Measurements from ENCODE around the gene SPATA21.

The SPATA21 gene

DNA sequence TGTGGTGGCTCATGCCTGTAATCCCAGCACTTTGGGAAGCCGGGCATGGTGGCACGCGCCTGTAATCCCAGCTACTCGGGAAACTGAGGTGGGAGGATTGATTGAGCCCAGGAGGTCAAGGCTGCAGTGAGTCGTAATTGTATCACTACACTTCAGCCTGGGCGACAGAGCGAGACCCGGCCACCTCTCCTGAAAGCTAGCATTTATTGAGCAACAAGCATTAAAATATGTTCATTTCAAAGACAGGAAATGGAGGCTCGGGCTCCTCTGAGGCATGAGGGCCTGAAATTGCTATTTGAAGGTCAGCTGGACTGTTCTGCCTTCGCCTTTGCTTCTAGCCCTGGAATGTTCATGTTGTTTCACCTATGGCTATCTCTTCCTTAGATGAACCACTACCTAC, 34.5 kb downstream of the SPATA21 start:
- no peaks in the 10 kb centered on the region for H3K27me3 Mint-ChIP-seq
- no peak overlapping the region for H3K27ac Mint-ChIP-seq (ENCODE audit: low read depth)
- DNase-seq (ENCODE audit: low spot score in 2 of 2) (no peak), ATAC-seq (replicated peaks; ENCODE audit: extremely low read depth, poor library complexity, severe bottlenecking) (no peak)
- H3K36me3 Mint-ChIP-seq (ENCODE audit: insufficient read depth) = peaks cover 21% of the 10 kb centered on the region
- H3K4me1 Mint-ChIP-seq = no peaks in the 10 kb centered on the region
- no peak overlapping the region for H3K4me3 Mint-ChIP-seq
- H3K9me3 Mint-ChIP-seq = no peaks in the 10 kb centered on the region

DNA sequence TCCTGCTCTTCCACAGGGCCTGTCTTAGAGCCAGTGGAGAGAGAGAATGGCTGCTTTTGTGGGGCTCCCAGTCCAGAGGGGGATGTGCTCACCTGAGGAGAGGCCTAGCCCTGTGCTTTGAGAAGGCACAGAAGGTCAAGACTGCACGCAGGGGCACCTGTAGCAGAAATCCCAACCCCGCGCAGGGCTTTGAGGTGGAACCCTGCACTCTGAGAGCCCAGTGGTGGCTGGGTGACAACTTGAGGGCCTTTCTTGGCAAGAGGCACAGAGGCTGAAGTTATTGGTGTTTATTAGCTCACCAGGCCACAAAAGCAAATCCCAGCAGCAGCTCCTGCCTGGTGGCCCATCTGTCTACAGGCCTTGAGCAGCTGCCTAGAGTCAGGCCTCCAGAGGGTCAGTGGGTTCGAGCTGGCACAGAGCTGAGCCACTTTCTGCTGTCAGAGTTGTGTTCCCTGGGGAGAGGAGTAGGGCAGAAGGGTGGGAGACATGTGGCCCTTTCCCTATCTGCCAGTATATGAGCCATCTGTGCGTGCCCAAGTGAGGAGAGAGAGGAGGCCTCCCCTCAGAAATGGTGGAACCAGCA, 38.8 kb downstream of the SPATA21 start:
- no peaks in the 10 kb centered on the region for H3K27me3 Mint-ChIP-seq
- peaks cover 47% of the 10 kb centered on the region for H3K36me3 Mint-ChIP-seq (ENCODE audit: insufficient read depth)
- DNase-seq (ENCODE audit: low spot score in 2 of 2) (no peak), ATAC-seq (replicated peaks; ENCODE audit: extremely low read depth, poor library complexity, severe bottlenecking) (no peak)
- peak overlapping the region; percentile 19 for H3K27ac Mint-ChIP-seq (ENCODE audit: low read depth)
- H3K9me3 Mint-ChIP-seq = no peaks in the 10 kb centered on the region
- H3K4me1 Mint-ChIP-seq = no peaks in the 10 kb centered on the region
- no peak overlapping the region for H3K4me3 Mint-ChIP-seq

DNA sequence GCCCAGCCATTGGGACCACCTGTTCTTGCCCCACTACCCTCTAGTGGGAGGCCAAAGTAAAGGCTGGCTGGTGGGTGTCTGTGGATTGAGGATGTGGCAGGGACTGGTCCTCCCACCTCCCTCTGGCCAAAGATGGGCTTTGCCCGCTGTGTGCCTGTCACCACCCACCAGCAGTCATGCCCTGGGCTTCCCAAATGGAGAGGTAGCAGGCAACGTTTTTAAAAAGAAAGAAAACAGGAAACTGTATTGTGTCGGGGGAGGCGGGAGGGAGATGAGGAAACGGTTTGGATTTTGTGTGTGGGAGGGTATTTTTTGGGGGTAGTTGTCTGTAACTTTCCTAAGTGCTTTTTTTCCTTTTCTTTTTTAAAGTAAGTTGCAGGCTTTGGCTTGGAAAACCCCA, 40.1 kb downstream of the SPATA21 start:
- Mint-ChIP-seq H3K9me3 (no peaks in the 10 kb centered on the region), H3K4me3 (no peak overlapping the region), H3K27me3 (no peaks in the 10 kb centered on the region), H3K36me3 (ENCODE audit: insufficient read depth) (peaks cover 50% of the 10 kb centered on the region), H3K4me1 (peaks cover 9% of the 10 kb centered on the region), H3K27ac (ENCODE audit: low read depth) (no peak overlapping the region)
- no peak for ATAC-seq (replicated peaks; ENCODE audit: extremely low read depth, poor library complexity, severe bottlenecking)
- no peak for DNase-seq (ENCODE audit: low spot score in 2 of 2)

DNA sequence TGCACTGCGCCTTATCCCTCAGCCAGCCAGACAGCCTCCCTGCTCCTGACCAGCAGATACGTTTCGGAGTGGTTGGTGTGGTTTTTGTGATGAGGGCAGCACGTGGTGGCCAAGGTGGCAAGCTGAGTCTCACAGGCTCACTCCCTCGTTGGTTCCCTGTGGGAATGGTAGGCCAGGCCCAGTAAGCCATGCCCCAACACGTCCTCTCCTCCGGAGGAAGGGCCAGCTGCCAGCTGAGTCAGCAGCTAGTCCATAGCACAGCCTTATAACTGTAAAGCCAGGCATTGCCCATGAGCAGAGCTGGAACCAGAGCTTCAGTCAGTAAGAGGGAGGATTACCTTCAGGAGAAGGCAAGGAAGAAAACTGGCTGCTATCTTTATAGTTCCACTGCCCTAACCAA, 40.6 kb downstream of the SPATA21 start:
- no peak for DNase-seq (ENCODE audit: low spot score in 2 of 2)

DNA sequence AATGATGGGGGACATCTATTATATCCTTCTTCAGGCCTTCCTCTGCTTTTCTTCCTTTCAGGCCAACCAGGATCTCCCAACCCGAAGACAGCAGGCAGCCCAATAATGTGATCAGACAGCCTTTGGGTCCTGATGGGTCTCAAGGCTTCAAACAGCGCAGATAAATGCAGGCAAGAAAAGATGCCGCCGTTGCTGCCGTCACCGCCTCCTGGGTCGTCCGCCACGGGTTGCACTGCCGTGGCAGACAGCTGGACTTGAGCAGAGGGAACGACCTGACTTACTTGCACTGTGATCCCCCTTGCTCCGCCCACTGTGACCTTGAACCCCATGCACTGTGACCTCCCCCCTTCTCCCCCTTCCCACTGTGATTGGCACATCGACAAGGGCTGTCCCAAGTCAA, 42.2 kb downstream of the SPATA21 start:
- Mint-ChIP-seq H3K4me1 (peaks cover 31% of the 10 kb centered on the region), H3K36me3 (ENCODE audit: insufficient read depth) (peaks cover 52% of the 10 kb centered on the region), H3K9me3 (no peaks in the 10 kb centered on the region), H3K27ac (ENCODE audit: low read depth) (peak overlapping the region; percentile 22), H3K4me3 (no peak overlapping the region), H3K27me3 (no peaks in the 10 kb centered on the region)
- DNase-seq (ENCODE audit: low spot score in 2 of 2) (no peak), ATAC-seq (replicated peaks; ENCODE audit: extremely low read depth, poor library complexity, severe bottlenecking) (no peak)

More for the DNA sequence above, 40.6 kb downstream of the SPATA21 start:
- Mint-ChIP-seq H3K27me3 (no peaks in the 10 kb centered on the region), H3K36me3 (ENCODE audit: insufficient read depth) (peaks cover 52% of the 10 kb centered on the region), H3K4me1 (peaks cover 15% of the 10 kb centered on the region), H3K27ac (ENCODE audit: low read depth) (no peak overlapping the region), H3K4me3 (no peak overlapping the region), H3K9me3 (no peaks in the 10 kb centered on the region)
- no peak for ATAC-seq (replicated peaks; ENCODE audit: extremely low read depth, poor library complexity, severe bottlenecking)

DNA sequence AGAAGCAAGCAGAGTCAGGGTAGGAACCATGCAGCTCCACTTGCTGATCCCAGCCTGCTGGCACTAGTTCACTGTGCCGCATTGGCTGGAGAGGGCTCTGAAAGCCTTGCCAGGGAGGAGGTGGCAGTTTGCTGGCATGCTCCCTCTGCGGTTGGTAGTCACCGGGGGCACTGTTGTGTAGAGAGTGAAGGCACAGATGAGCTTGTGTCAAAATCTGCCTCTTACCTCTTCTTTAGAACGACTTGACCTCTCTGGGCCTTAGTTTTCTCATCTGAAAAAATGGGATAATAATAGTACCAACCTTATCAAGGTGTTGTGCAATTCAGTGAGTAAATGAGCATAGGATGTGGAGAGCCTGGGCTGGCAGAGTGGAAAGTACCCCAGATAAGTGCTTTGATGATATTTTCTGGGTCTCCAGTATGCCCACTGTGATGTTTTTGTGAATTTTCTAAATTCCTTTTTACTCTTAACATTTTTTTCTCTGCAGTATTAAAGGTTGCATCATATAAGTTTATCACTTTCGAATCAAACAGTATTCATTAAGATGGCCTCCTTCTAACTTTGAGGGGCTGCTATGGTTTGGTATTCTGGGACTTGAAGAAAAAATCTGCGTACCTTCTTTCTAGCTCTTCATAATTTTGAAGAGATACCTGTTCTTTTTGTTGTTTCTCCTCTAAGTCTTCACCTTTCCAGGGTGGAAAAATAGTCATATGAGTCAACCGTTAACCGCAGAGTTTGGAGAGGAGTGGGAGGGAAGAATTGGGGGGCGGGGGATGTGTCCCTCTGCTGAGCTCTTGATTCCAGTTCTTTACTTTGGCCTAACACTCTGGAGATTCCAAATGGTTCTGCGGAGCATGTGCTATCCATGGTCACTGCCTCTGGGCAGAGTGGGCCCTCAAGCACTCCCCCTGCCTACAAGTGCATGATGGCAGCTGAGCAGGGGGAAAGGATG, 43.4 kb downstream of the SPATA21 start:
- ATAC-seq (replicated peaks; ENCODE audit: extremely low read depth, poor library complexity, severe bottlenecking) (no peak), DNase-seq (ENCODE audit: low spot score in 2 of 2) (no peak)
- Mint-ChIP-seq H3K36me3 (ENCODE audit: insufficient read depth) (peaks cover 45% of the 10 kb centered on the region), H3K27me3 (no peaks in the 10 kb centered on the region), H3K27ac (ENCODE audit: low read depth) (no peak overlapping the region), H3K4me1 (peaks cover 35% of the 10 kb centered on the region), H3K4me3 (no peak overlapping the region), H3K9me3 (no peaks in the 10 kb centered on the region)

DNA sequence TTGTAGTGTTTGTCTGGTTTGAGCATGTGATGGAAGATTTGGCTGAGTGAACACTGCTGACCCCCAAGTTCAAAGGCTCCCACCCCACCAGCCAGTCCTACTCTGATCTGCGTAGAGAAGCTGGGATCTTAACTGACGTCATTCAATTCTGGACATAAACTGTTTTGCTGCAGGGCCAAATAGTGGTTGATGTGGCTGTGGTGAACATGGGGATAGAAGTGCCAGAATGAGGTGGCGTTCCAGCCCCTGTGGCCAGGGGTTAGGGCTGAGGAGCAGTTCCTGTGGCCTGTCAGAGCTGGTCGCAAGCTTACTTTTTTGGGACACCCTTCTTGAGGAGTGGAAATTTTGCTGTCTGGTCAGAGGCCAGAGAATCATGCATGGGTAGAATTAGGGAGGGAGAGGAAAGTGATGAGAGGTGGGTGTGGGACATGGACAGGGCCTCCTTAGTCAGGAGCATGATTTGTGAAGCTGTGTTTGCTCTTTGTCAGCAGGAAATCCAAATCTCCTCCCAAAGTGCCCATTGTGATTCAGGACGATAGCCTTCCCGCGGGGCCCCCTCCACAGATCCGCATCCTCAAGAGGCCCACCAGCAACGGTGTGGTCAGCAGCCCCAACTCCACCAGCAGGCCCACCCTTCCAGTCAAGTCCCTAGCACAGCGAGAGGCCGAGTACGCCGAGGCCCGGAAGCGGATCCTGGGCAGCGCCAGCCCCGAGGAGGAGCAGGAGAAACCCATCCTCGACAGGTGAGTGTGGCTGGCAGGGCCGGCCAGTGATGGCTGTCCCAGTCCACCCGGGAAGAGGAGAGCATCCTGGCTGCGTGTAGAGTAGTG, 44.3 kb downstream of the SPATA21 start:
- peaks cover 35% of the 10 kb centered on the region for H3K4me1 Mint-ChIP-seq

DNA sequence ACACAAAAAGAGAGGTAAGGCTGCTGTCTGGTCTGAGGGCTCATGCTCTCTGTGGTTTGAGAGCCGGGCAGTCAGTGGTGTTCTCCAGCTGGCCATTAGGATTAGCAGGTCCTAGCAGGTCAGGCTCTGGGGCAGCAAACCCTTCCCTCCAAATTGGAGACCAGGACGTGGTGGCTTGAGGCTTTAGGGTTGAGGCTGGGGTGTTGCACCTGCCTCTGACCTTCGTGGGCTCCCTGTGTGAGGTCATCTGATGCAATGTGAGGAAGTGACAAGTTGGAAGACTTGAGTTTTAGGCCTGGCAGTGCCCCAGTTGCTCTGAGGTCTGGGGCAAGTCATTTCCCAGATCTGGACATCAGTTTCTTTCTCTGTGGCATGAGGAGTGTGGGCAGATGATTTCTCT, 45.8 kb downstream of the SPATA21 start:
- Mint-ChIP-seq H3K4me1 (peaks cover 47% of the 10 kb centered on the region), H3K27me3 (no peaks in the 10 kb centered on the region), H3K4me3 (no peak overlapping the region), H3K27ac (ENCODE audit: low read depth) (peak overlapping the region; percentile 72), H3K36me3 (ENCODE audit: insufficient read depth) (peaks cover 34% of the 10 kb centered on the region), H3K9me3 (no peaks in the 10 kb centered on the region)
- no peak for DNase-seq (ENCODE audit: low spot score in 2 of 2)
- no peak for ATAC-seq (replicated peaks; ENCODE audit: extremely low read depth, poor library complexity, severe bottlenecking)

More for the DNA sequence above, 44.3 kb downstream of the SPATA21 start:
- no peaks in the 10 kb centered on the region for H3K9me3 Mint-ChIP-seq
- ATAC-seq (replicated peaks; ENCODE audit: extremely low read depth, poor library complexity, severe bottlenecking) (no peak), DNase-seq (ENCODE audit: low spot score in 2 of 2) (no peak)
- peak overlapping the region; percentile 72 for H3K27ac Mint-ChIP-seq (ENCODE audit: low read depth)
- peaks cover 40% of the 10 kb centered on the region for H3K36me3 Mint-ChIP-seq (ENCODE audit: insufficient read depth)
- H3K4me3 Mint-ChIP-seq = no peak overlapping the region
- no peaks in the 10 kb centered on the region for H3K27me3 Mint-ChIP-seq

DNA sequence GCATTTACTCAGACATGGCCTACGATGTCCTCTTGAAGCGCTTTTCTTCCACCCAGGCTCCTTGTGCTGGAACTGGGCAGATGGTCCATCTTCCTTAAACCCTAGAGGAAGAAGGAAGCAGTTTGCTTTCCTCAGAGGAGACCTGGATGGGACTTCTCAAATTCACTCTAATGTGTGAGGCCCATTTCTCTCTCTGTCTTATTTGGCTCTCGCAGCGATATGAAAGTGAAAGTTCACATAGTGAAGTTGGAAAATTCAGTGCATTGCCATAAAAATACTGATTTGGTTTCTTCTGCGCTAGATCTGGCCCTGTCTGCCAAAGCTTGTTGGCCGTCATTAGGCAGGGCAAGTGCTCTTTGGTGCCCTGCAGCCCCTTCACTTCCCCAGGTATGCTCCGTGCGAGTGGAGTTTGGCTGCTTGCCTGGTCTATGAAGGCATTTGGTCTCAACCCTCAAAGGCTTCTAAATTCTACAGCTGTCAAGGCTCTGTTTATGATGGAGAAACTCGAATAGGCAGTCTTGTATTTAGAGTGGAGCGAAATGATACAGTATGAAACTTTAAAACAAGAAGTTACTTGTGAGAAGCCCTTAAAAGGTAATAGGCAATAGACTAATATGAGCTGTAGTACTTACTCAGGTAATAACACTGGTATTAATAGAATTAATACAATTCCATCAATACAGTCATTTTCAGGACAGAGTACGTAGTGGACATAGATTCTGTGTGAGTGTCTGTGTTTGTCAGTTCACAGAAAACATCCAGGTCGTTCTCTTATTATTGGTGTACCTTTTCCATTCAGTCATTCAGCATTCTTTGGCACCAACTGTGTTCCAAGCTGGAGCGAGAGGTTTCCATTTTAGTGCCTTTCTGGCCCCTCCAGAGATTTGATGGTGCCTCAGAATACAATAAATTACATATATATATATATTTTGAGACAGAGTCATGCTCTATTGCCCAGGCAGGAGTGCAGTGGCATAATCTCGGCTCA, 49.7 kb downstream of the SPATA21 start:
- DNase-seq (ENCODE audit: low spot score in 2 of 2) = no peak
- peak overlapping the region; percentile 77 for H3K27ac Mint-ChIP-seq (ENCODE audit: low read depth)

DNA sequence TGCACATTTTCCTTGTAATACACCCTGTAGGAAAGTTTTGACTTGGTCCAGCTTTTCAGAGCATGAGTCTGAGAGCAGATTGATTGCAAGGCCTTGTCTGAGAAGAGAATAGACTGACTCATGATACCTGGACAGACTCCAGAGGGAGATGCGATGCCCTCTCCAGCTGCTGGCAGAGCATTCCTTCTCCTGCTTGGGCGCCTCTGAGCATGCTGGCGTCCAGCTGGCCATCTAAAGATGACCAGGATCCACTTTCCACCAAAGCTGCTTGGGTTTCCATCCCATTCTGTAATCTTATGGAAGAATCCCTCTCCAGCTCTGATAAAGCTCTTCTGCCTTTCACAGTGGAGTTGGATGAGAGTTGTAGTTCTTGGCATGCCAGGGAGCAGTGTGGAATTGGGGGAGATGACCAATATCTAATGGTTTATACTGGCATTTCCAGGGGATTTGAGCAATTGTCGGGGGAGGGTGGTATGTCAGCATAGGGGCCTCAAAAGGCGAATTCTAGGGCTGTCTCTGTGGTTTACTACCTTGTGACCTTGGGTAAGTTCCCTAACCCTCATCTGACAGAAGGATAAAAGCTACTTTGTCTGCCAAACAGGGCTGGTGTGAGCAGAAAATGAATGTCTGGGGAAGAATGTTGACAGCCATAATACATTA, 50.6 kb downstream of the SPATA21 start:
- DNase-seq (ENCODE audit: low spot score in 2 of 2) (no peak), ATAC-seq (replicated peaks; ENCODE audit: extremely low read depth, poor library complexity, severe bottlenecking) (peak; percentile 69)
- H3K36me3 Mint-ChIP-seq (ENCODE audit: insufficient read depth) = peaks cover 10% of the 10 kb centered on the region
- no peaks in the 10 kb centered on the region for H3K9me3 Mint-ChIP-seq
- no peaks in the 10 kb centered on the region for H3K27me3 Mint-ChIP-seq
- peak overlapping the region; percentile 77 for H3K27ac Mint-ChIP-seq (ENCODE audit: low read depth)
- peaks cover 71% of the 10 kb centered on the region for H3K4me1 Mint-ChIP-seq
- H3K4me3 Mint-ChIP-seq = peak overlapping the region; percentile 76

More for the DNA sequence above, 49.7 kb downstream of the SPATA21 start:
- Mint-ChIP-seq H3K4me3 (peak overlapping the region; percentile 76), H3K36me3 (ENCODE audit: insufficient read depth) (peaks cover 12% of the 10 kb centered on the region), H3K9me3 (no peaks in the 10 kb centered on the region), H3K27me3 (no peaks in the 10 kb centered on the region), H3K4me1 (peaks cover 74% of the 10 kb centered on the region)
- ATAC-seq (replicated peaks; ENCODE audit: extremely low read depth, poor library complexity, severe bottlenecking) = peak; percentile 53

DNA sequence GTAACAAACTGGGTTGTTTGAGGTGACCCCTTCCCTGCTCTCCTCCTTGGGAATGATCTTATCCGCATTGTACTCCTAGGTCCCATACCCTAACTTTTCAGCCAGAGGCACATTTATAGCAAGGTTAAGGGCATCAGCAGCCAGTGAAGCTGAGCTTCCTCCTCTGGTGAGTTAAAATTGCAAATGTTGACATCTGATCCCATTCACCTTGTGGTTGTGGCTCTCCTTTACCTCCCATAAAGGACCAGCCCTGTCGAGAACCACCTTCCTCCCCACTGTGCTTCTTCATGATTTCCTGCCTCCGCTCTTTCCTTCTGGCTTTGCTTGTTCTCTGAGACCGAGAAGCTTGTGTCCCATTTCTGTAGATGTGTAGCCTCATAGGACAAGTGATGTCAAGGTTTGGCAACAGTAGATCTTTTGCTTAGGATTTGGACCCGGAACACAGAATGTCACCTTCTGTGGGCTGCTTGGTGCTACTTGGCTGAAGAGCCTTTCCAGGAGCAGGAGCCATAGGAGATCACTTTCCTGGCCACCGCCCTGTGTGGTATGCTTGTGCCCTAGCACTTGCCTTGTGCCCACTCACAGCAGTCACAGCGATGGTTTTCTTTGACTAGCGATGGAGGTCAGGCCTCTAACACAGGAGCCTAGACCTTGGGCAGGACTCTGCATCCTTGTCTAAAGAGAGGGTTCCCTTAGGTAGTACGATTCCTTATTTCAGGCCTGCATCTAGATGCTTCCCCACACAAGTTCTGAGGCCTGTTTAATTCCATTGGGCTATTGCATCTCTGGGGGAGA, 51.4 kb downstream of the SPATA21 start:
- H3K9me3 Mint-ChIP-seq = no peaks in the 10 kb centered on the region
- H3K27me3 Mint-ChIP-seq = no peaks in the 10 kb centered on the region
- H3K4me1 Mint-ChIP-seq = peaks cover 65% of the 10 kb centered on the region
- DNase-seq (ENCODE audit: low spot score in 2 of 2) (no peak), ATAC-seq (replicated peaks; ENCODE audit: extremely low read depth, poor library complexity, severe bottlenecking) (no peak)
- H3K4me3 Mint-ChIP-seq = peak overlapping the region; percentile 76
- peaks cover 10% of the 10 kb centered on the region for H3K36me3 Mint-ChIP-seq (ENCODE audit: insufficient read depth)
- H3K27ac Mint-ChIP-seq (ENCODE audit: low read depth) = peak overlapping the region; percentile 72

Data from central memory CD8-positive, alpha-beta T cell (primary cell).